NT2/D1 (cell line): ENCODE results near the gene SLC34A2.

Experiments used
- SUZ12 ChIP-seq: IDR thresholded peaks from 2 replicates; pipeline ENCODE4 v1.6.1; 2011; ENCODE audit not compliant: insufficient read length, insufficient read depth; ENCODE audit errors: extremely low read depth
- YY1 ChIP-seq: IDR thresholded peaks from 2 replicates; pipeline ENCODE4 v1.6.1; 2011; ENCODE audit not compliant: insufficient read length, insufficient read depth
- ZNF274 ChIP-seq: IDR thresholded peaks from 2 replicates; pipeline ENCODE4 v1.6.1; 2011; ENCODE audit warnings: mild to moderate bottlenecking, low read depth, low read length

GRCh38 chr4:25702848-25703247 lies 47.2 kb downstream of the SLC34A2 start:
- TF ChIP-seq YY1: no peak
- TF ChIP-seq SUZ12: no peak
- no peak for TF ChIP-seq ZNF274
